OCI-LY1 (cell line): ENCODE results near the gene FAT1.

ENCODE experiments used
- H2AFZ ChIP-seq: fragments of 200-600 bp; sonication (generic), shearing (Covaris generic); 2 replicates; pipeline ENCODE4 v1.6.0; 2014; ENCODE audit warnings: antibody characterized with exemption, mild to moderate bottlenecking, low read length
- H3F3A ChIP-seq: fragments of 200-600 bp; sonication (generic), shearing (Covaris generic); 2 replicates; pipeline ENCODE4 v1.6.0; 2014; ENCODE audit warnings: mild to moderate bottlenecking, antibody characterized with exemption, low read length, moderate library complexity; ENCODE audit not compliant: insufficient read depth
- H3K27ac ChIP-seq: fragments of 200-600 bp; sonication (generic); 2 replicates; pipeline ENCODE4 v1.5.1; 2014; ENCODE audit warnings: low read length, mixed run types, mild to moderate bottlenecking, low read depth; ENCODE audit not compliant: poor library complexity, severe bottlenecking
- H3K27me3 ChIP-seq: fragments of 200-600 bp; sonication (generic); 2 replicates; pipeline ENCODE4 v1.6.0; 2014; ENCODE audit warnings: antibody characterized with exemption, mild to moderate bottlenecking, low read length, moderate library complexity; ENCODE audit not compliant: insufficient read depth
- H3K36me3 ChIP-seq: fragments of 200-600 bp; sonication (generic); 2 replicates; pipeline ENCODE4 v1.6.1; 2014; ENCODE audit warnings: mild to moderate bottlenecking, antibody characterized with exemption, low read length, moderate library complexity, mixed read lengths; ENCODE audit not compliant: insufficient read depth
- H3K4me1 ChIP-seq: fragments of 200-600 bp; sonication (generic); 2 replicates; pipeline ENCODE4 v1.5.1; 2014; ENCODE audit warnings: mild to moderate bottlenecking, low read length, moderate library complexity; ENCODE audit not compliant: insufficient read depth, severe bottlenecking
- H3K4me2 ChIP-seq: fragments of 200-600 bp; sonication (generic), shearing (Covaris generic); 2 replicates; pipeline ENCODE4 v1.6.1; 2014; ENCODE audit warnings: low read length
- H3K4me3 ChIP-seq: fragments of 200-600 bp; sonication (generic); 2 replicates; pipeline ENCODE4 v1.5.1; 2014; ENCODE audit warnings: low read length, low read depth, mild to moderate bottlenecking, mixed read lengths; ENCODE audit not compliant: poor library complexity, severe bottlenecking
- H3K79me2 ChIP-seq: fragments of 200-600 bp; shearing (Covaris generic); 2 replicates; pipeline ENCODE4 v1.6.1; 2016; ENCODE audit warnings: mixed run types, low read length, mixed read lengths; ENCODE audit not compliant: insufficient read depth
- H3K9ac ChIP-seq: fragments of 200-600 bp; sonication (generic), shearing (Covaris generic); 2 replicates; pipeline ENCODE4 v1.6.1; 2014; ENCODE audit warnings: mild to moderate bottlenecking, low read length, mixed read lengths
- H3K9me2 ChIP-seq: fragments of 200-600 bp; sonication (generic), shearing (Covaris generic); 2 replicates; pipeline ENCODE4 v1.6.1; 2014; ENCODE audit warnings: low read depth, mild to moderate bottlenecking, low read length, mixed read lengths
- H3K9me3 ChIP-seq: fragments of 200-600 bp; shearing (Covaris generic); 2 replicates; pipeline ENCODE4 v1.6.1; 2014; ENCODE audit warnings: low read length, mixed read lengths
- H4K20me1 ChIP-seq: fragments of 200-600 bp; sonication (generic), shearing (Covaris generic); 2 replicates; pipeline ENCODE4 v1.6.0; 2016; ENCODE audit warnings: mild to moderate bottlenecking, low read length; ENCODE audit not compliant: insufficient read depth
- CTCF ChIP-seq: fragments of 200-600 bp; sonication (generic), shearing (Covaris generic); IDR thresholded peaks from 2 replicates; pipeline ENCODE4 v1.5.1; 2017; ENCODE audit warnings: mild to moderate bottlenecking, antibody characterized with exemption, low read length, moderate library complexity, mixed read lengths
- EZH2 ChIP-seq: fragments of 200-600 bp; sonication (generic), shearing (Covaris generic); IDR thresholded peaks from 2 replicates; pipeline ENCODE4 v1.8.0; 2017; ENCODE audit warnings: borderline replicate concordance, mixed run types, mild to moderate bottlenecking, antibody characterized with exemption, low read length, moderate library complexity, mixed read lengths

FAT1 gene

GRCh38 chr4:186563761-186564160, 159.9 kb downstream of the FAT1 start:
- Histone ChIP-seq H3K9me2 (no peaks in the 10 kb centered on the region), H3K79me2 (no peaks in the 10 kb centered on the region), H3K9ac (no peak overlapping the region), H4K20me1 (no peaks in the 10 kb centered on the region), H3K4me2 (no peak overlapping the region), H2AFZ (no peak overlapping the region), H3K36me3 (no peaks in the 10 kb centered on the region; the same call in 1 of the 2 replicates), H3K4me1 (no peaks in the 10 kb centered on the region), H3K27ac (no peak overlapping the region), H3F3A (no peaks in the 10 kb centered on the region), H3K27me3 (no peaks in the 10 kb centered on the region), H3K4me3 (no peak overlapping the region), H3K9me3 (no peaks in the 10 kb centered on the region; the same call in 1 of the 2 replicates)
- TF ChIP-seq EZH2 (no peak), CTCF (no peak)

- H3K4me1 ChIP-seq = no peaks in the 10 kb centered on the region
- H3K9me2 ChIP-seq = no peaks in the 10 kb centered on the region
- no peaks in the 10 kb centered on the region for H4K20me1 ChIP-seq
- no peak for TF ChIP-seq CTCF
- TF ChIP-seq EZH2 = no peak
- H3K4me3 ChIP-seq = no peak overlapping the region
- no peak overlapping the region for H3K27ac ChIP-seq
- no peaks in the 10 kb centered on the region for H3K27me3 ChIP-seq
- no peak overlapping the region for H3K9ac ChIP-seq
- no peak overlapping the region for H3K4me2 ChIP-seq
- H3F3A ChIP-seq = no peaks in the 10 kb centered on the region
- H3K9me3 ChIP-seq = no peaks in the 10 kb centered on the region; the same call in 1 of the 2 replicates
- H2AFZ ChIP-seq = no peak overlapping the region
- H3K36me3 ChIP-seq = no peaks in the 10 kb centered on the region; the same call in 1 of the 2 replicates
- no peaks in the 10 kb centered on the region for H3K79me2 ChIP-seq
Observed at GRCh38 chr4:186561748-186562147, 161.9 kb downstream of the FAT1 start.

- Histone ChIP-seq H3K9me3 (no peaks in the 10 kb centered on the region; the same call in 1 of the 2 replicates), H2AFZ (no peak overlapping the region), H3K9me2 (no peaks in the 10 kb centered on the region), H3K36me3 (no peaks in the 10 kb centered on the region; the same call in 1 of the 2 replicates), H3K27ac (no peak overlapping the region), H3K9ac (no peak overlapping the region), H3K4me3 (no peak overlapping the region), H3K79me2 (no peaks in the 10 kb centered on the region), H3F3A (no peaks in the 10 kb centered on the region), H3K4me1 (no peaks in the 10 kb centered on the region), H3K4me2 (no peak overlapping the region), H4K20me1 (no peaks in the 10 kb centered on the region), H3K27me3 (no peaks in the 10 kb centered on the region)
- TF ChIP-seq CTCF (no peak), EZH2 (no peak)
Observed at GRCh38 chr4:186560647-186561046, 163.0 kb downstream of the FAT1 start.
